Medulla oblongata (tissue), 1 donor: ENCODE measurements around the gene NME7.
"Not testable (repeated sequence)": the region's sequence is repeated elsewhere in the genome, so short reads cannot be mapped to it uniquely, and the experiment has no call there.

Experiments used
- DNase-seq: peaks from one replicate; pipeline ENCODE4 v3.0.0-alpha.2; 2015; ENCODE audit errors: extremely low spot score

Gene NME7

GRCh38 chr1:169126335-169126734 lies 241.3 kb downstream of the NME7 start:
- DNase-seq, result no peak

GRCh38 chr1:169125597-169125996 lies 242.0 kb downstream of the NME7 start:
- DNase-seq, result not testable (repeated sequence)

GRCh38 chr1:169124459-169124858 lies 243.1 kb downstream of the NME7 start:
- no peak for DNase-seq

GRCh38 chr1:169122976-169123375 lies 244.6 kb downstream of the NME7 start:
- DNase-seq, result no peak

GRCh38 chr1:169121146-169121923 lies 246.3 kb downstream of the NME7 start:
- no peak for DNase-seq

GRCh38 chr1:169120066-169120465 lies 247.5 kb downstream of the NME7 start:
- no peak for DNase-seq

GRCh38 chr1:169119405-169119804 lies 248.2 kb downstream of the NME7 start:
- DNase-seq, result no peak

GRCh38 chr1:169118227-169118626 lies 249.4 kb downstream of the NME7 start:
- DNase-seq, result no peak

GRCh38 chr1:169117599-169117998 lies 250.0 kb downstream of the NME7 start:
- no peak for DNase-seq

GRCh38 chr1:169117014-169117413 lies 250.6 kb downstream of the NME7 start:
- DNase-seq, result no peak

GRCh38 chr1:169115891-169116585 lies 251.6 kb downstream of the NME7 start:
- peak; percentile 72 for DNase-seq

- no peak for DNase-seq
Measured at GRCh38 chr1:169113613-169114119, 253.9 kb downstream of the NME7 start.

GRCh38 chr1:169112241-169112640 lies 255.4 kb downstream of the NME7 start:
- DNase-seq, result no peak

- no peak for DNase-seq
Measured at GRCh38 chr1:169111472-169111871, 256.1 kb downstream of the NME7 start.

- no peak for DNase-seq
Measured at GRCh38 chr1:169110689-169111447, 256.7 kb downstream of the NME7 start.

- no peak for DNase-seq
Measured at GRCh38 chr1:169110236-169110635, 257.4 kb downstream of the NME7 start.

GRCh38 chr1:169109561-169110134 lies 257.9 kb downstream of the NME7 start:
- DNase-seq, result peak; percentile 87

GRCh38 chr1:169108863-169109560 lies 258.6 kb downstream of the NME7 start:
- DNase-seq, result peak; percentile 86

- no peak for DNase-seq
Measured at GRCh38 chr1:169108223-169108622, 259.4 kb downstream of the NME7 start.

GRCh38 chr1:169107603-169108208 lies 259.9 kb downstream of the NME7 start:
- peak; percentile 79 for DNase-seq
